HG02943 (cell line): Measurements from ENCODE around the gene SLC2A13.
"Not testable (repeated sequence)": the region's sequence is repeated elsewhere in the genome, so short reads cannot be mapped to it uniquely, and the experiment has no call there.

Experiments
- ATAC-seq: cut with Tn5 transposase; IDR thresholded peaks from one replicate; pipeline ENCODE4 v1.9.1; 2021; ENCODE audit warnings: mild to moderate bottlenecking, low read depth, moderate library complexity; ENCODE audit not compliant: unreplicated experiment

The SLC2A13 gene

DNA sequence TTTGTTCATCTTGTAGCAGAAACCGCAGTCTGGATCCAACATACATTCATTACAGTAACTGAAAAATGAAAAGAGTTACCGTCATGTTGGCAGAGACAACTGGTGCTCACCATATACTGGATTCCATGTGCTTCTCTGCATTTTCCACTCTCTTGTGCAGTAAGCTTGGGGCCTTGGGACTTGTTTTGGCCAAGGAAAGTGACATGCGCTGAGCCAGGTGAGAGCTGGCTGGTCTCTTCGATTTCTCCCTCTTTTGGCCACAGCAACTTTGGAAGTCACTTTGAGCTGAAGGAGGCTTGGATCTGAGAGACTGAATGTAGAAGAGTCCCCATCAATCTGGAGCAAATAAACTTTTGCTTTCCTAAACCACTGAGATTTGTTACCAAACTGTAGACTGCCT is 275.7 kb downstream of the SLC2A13 start:
- no peak for ATAC-seq

DNA sequence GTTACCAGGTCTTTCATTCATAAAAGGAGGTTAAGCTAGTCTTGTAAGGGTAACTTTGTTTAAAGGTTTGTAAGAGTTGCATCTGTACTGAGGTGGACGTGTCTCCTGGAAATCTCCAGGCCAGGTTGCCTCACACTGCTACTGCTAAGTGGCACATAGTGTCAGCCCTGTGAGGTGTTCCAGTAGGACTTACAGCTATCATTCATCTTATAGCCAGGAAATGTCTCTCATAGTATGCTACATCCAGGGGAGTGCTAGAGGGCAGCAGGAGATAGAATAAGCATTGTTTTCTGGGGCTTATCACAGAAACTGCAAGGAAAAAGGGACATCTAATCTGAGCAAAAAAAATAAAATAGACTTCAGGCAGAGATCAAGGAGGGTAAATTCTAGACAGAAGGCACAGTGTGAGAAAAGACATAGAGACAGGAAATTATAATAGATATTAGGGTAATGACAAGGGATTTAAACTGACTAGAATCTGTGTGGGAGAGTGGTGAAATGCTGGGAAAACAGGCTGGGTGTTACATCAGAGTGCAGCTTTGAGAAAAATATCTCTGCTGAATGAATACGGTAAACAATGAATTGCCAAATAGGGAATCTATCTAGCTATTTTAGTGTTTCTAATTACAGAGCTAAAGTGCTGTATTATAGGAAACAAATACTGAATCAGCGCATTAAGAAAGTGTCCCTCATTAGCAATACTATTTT is 281.2 kb downstream of the SLC2A13 start:
- no peak for ATAC-seq

DNA sequence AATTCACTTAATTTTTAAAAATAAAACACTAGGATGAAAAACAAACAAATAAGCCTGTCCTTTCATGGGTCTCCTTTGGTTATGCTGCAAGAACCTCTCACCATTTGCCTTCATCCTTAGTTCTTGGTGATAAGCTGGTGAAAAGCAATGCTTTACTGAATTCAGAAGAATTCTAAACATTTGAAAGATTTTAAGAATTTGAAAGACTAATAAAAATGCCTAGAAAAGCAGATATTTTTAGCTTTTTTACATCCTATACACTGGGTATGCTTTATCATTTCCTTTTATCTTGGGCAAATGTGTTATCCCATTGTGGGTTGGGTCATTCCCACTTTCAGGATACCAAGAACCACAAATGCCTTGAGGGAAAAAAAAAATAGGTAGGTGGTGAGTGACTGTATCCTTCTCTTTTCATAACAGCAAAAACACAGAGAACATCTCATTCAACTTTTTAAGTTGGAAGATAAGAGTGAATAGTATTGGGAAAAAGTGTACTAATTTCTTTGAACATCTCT is 289.2 kb downstream of the SLC2A13 start:
- ATAC-seq: no peak

DNA sequence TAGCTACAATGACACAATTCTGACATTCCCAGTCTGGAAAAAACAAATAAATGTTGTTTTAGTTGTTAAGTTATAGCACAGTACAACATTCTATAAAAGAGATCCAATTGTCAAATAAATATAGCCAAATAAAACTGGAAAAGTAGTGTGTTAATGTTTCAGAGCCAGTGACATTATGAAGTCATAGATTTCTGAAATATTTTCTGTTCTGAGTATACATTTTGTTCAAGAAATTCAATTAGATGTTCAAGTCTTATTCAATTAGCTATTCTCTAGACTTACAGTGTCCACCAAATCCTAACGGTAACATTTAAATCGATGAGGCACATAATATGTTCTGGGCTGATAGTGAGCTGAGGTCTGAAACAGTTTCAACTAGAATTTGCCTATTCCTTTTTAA is 290.1 kb downstream of the SLC2A13 start:
- ATAC-seq: no peak

DNA sequence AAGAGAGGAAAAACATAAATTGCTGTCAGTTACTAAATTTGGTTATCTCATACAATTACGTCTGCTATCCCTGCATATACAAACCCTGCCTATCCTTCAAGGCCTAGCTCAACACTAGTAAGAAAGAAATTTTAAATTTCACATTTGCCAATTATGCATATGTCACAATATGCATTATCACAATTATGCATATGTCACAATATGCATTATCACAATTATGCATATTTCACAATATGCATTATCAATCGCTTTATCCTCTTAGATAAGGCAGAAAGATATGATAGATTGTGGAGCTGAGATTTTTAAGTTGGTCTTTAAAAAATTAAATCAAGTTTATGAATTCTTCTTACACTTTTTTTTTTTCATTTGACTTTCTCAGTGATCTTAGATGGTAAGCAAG is 291.3 kb downstream of the SLC2A13 start:
- no peak for ATAC-seq

DNA sequence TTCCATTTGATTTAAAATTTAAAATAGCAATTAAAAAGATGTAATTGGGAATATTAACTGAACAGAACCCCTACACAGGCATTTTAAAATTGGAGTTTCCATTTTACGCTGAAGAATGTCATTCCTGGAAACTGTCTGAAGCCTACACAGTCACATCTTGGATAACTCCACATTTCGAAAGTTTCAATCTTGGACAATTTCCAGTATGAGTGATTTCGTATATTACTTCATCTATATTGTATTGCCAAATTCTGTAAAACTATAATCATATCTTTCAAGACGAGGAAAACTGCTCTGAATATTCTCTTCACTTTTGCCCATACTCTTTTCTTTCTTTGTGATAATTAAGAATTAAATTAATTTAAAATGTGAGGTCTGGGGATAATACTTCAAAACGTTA is 292.1 kb downstream of the SLC2A13 start:
- no peak for ATAC-seq

DNA sequence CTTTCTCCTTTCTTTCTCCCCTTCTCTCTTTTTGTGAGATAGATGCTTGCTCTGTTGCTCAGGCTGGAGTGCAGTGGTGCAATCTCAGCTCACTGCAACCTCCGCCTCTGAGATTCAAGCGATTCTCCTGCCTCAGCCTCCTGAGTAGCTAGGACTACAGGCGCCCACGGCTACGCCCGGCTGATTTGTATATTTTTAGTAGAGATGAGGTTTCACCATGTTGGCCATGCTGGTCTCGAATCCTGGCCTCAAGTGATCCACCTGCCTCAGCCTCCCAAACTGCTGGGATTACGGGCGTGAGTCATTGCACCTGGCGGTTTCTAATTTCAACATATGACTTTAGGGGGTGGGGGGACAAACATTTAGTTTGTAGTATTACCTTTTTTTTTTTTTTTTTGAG is 293.4 kb downstream of the SLC2A13 start:
- not testable (repeated sequence) for ATAC-seq

DNA sequence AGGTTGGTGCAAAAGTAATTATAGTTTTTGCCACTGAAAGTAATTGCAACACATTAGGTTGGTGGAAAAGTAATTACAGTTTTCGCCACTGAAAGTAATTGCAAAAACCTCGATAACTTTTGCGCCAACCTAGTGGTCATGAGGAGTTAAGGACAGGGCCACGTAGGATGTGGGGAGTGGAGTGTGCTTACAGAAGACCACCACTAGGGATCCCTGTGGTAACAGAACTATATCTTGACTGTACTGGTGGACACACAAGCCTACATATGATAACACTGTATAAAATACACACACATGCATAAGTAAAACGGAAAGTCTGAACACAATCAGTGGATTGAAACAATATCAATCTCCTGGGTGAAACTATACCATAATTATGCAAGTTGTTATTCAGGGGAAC is 298.8 kb downstream of the SLC2A13 start:
- ATAC-seq: peak; percentile 73

DNA sequence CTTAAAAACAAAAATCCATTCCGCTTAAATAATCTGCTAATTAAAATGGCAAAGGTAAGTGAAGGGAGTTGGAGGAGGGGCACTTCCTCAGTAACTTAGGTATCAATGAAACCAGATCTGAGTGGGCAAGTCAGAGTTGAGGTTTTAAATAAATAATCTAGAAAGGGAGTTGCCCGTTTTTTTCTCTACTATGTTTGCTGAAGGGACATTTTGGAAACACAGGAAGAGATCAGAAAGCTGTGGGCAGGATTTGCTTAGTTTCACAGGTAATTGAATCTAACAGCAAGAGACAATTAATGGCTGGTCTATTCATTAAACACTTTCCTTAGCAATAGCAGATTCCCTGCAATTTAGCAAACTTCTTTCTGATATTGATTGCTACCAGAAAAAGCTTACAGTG is 300.2 kb downstream of the SLC2A13 start:
- no peak for ATAC-seq

DNA sequence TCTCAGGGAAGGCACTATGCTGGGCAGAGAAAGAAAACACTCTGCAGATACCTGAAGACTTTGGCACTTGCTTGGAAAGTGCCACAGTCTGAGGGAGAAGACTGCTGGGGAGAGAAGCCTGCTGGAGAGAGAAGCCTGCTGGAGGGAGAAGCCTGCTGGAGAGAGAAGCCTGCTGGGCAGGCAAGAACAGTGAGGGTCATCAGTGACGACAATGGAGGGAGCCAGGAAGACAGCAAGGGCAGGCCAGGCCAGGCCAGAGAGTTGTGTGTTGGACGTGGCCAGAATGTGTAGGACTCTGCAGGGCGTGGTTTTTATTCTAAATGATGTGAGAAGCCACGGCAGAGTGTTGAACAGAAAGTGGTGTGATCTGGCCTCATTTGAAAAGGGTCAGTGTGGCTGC is 301.0 kb downstream of the SLC2A13 start:
- ATAC-seq: no peak

DNA sequence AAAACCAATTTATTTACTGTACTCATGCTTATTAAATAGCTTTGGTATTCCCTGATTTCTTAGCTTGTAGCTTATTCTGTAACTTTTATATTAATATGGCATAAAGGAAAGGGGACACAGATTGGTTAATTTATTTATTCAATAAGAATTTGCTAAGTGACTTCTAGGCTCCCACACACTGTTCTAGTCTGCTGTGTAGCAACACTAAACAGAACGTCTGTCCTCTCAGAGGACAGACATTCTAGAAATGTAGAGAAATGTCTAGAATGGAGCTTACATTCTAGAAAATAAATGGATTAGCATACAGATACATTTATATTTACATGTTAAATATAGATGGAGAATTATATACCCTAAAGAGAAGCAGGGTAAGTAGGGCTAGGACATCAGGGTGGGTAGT is 301.4 kb downstream of the SLC2A13 start:
- no peak for ATAC-seq

DNA sequence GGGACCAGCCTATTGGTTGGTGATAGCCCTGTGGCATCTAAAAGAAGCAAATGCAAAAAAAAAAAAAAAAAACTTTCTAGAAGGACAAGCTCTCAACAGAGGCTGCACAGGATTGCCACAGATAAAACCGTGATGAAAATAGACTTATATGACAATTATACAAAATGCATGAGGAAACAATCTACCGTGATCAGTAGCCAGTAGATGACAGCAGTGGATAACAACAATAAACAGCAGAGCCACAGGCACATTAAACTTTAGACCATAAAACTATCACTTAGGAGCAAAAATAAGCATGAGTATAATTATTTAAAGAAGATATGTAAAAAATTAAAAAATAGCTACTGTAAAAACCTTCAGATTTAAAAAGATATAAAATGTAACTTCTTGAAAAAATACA is 302.7 kb downstream of the SLC2A13 start:
- no peak for ATAC-seq

DNA sequence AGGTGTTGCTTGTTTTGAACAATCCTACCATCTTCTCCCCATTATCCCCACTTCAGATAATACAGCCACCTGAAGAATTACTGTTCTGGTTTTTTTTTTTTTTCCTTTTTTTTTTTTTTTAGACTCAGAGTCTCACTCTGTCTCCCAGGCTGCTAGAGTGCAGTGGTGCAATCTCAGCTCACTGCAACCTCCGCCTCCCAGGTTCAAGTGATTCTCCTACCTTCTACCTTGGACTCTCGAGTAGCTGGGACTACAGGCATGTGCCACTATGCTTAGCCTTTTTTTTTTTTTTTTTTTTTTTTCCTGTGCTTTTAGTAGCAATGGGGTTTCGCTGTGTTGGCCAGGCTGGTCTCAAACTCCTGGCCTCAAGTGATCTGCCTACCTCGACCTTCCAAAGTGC is 306.9 kb downstream of the SLC2A13 start:
- no peak for ATAC-seq

DNA sequence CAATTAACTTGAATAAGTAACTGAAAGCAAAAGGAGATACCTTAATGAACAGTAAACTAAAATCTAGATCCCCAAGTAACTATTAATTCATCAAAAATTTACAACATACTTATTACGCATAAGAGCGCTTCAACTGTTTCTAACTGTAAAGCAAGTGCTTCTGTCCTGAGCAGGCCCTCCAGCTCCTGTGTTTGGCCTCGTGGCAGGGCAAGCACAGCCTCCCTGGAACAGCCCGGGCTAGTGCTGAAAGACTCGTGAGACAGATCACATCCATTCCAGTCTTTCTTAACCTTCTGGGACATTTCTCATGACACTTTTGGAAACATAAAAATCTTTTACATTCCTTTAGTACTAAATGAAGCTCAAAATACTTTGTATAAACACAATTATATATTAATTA is 307.5 kb downstream of the SLC2A13 start:
- ATAC-seq: no peak

DNA sequence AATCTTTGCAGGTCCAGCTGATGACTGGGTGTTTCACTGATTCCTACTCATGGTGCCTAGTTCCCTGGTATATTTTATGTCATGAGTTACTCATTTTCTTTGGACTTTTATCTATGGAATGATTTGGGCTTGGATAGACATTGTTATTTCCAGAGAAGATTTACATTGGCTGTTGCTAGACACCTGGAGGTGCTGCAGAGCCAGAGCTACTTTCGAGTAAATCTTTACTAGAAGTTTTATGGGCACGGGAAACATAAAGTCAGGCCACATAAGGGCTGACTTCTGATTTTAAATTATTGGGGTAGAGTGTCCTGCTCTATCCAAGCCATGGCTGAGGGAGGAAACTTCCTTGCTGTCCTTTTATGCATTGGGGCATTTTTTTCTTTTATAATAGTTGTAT is 310.4 kb downstream of the SLC2A13 start:
- no peak for ATAC-seq

DNA sequence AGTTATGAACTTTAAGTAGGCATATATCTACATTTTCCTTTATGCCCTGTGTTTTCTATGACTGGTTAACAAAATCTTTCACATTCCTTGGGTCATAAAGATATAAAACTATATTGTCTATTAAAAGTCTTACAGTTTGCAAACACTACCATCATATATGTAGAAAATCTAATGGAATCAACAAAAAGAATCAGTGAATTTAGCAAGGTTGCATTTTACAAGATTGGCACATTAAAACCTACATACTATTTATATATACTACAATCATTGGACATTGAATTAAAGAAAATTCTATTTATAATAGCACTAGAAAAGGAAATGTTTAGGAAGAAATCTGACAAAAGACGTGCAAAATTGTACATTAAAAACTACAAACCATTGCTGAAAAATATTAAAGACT is 312.9 kb downstream of the SLC2A13 start:
- ATAC-seq: no peak

DNA sequence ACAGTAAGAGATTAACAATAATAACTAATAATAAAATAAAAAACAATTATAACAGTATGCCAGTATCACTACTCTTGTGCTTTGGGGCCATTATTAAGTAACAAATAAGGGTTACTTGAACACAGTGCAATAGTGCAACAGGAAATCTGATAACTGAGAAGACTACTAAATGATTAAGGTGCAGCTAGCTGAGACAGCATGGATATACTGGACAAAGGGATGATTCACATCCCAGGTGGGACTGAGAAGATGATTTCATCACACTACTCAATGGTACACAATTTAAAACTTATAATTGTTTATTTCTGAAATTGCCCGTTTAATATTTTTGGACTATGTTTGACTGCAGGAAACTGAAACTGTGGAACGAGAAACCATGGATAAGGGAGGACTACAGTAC is 317.6 kb downstream of the SLC2A13 start:
- no peak for ATAC-seq

DNA sequence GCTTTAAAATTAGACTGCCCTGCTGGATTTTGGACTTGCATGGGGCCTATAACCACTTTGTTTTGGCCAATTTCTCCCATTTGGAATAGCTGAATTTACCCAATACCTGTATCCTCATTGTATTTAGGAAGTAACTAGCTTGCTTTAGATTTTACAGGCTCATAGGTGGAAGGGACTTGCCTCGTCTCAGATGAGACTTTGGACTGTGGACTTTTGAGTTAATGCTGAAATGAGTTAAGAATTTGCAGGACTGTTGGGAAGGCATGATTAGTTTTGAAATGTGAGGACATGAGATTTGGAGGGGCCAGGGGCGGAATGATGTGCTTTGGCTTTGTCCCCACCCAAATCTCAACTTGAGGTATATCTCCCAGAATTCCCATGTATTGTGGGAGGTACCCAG is 320.1 kb downstream of the SLC2A13 start:
- not testable (repeated sequence) for ATAC-seq

DNA sequence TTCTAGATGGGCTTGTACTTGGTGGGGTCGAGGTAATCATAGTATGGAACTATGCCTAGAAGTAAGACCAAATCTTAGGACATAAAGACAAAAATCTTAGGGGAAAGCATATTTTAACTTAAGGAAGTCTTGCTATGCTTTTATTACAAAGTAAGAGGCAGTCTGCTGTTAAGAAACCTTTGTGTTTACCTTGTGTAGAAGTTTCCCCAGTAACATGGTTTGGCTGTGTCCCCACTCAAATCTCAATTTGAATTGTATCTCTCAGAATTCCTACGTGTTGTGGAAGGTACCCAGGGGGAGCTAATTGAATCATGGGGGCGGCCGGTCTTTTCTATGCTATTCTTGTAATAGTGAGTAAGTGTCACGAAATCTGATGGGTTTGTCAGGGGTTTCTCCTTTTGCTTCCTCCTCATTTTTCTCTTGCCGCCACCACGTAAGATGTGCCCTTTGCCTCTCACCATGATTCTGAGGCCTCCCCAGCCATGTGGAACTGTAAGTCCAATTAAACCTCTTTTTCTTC is 323.8 kb downstream of the SLC2A13 start:
- no peak for ATAC-seq

DNA sequence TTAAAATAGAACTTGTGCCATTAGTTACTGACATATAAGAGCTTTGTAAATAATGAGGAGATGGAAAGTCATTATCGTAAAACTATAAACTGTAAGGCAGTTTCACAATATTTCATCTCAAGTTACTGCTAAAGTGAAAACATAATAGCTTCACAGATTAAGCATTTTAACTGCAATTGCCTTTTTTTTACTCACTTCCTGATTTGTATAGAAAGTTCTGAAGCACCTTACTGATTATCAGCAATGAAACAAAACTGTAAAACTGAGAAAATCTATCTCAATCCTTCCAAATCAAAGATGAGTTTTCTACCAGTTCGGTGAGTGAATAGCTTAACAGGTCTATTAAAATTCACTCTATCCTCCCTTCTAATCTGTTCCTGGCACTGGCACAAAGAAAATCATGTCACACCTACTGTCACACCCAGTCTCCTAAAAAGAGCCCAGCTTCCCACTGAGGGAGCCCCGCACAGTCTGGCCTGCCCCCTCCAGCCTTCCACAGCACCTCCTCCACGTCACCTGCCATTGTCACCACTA is 324.9 kb downstream of the SLC2A13 start:
- no peak for ATAC-seq

DNA sequence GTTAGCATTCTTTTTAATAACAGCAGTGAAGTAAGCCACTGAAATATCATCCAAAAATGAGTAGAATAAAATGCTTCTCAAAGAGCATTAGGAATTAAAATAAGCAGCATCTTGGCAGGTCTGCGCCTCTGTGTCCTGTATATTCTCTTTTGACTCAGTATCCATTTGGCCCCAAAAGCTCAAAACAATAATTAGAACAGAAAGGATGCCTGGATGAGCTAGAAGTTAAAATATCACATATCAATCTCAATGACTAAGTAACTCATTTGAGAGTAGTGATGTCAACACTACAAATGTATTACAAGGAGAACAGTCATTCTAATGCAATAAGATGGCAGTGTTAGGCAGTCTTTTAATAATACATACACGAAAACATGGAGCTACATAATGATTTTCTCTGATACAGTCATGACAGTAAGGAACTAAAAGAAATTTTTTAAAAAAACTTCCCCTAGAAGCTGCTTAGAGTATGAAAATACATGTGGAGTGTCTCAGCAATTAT is 325.4 kb downstream of the SLC2A13 start:
- ATAC-seq: no peak

DNA sequence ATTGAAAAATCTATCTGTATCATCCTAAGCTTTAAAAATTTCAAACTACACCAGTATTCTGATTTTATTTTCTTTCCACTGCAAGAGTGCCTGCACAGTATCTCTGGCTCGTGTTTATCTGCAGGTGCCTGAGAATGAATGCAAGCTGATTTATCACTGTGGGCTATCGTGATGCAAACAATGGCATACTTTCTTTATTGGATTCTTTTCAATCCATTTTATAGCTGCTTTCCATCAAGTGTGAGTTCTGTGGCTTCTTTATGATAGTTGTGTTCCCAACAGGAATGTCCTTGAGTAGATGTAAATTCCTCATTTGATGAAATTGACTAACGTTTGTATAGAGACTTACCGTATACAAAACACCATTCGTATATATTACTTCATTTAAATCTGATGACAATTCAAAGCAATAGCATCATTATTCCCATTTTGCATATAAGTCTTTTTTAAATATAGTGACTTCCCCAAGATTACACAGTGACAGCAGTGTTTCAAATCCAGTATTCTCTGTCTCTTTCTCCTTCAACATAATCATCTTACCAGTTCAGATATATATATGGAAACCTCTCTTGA is 326.0 kb downstream of the SLC2A13 start:
- ATAC-seq: no peak
